Stimulated activated CD8-positive, alpha-beta memory T cell treated with anti-CD3 and anti-CD28 coated beads, Interleukin-7, amount 100 ng/mL, for 4 hours (primary cell): ENCODE data around the gene GSTM2.

Experiments
- DNase-seq, 2 donors: peaks; one replicate each; pipeline ENCODE4 v3.0.0-alpha.2; 2020; ENCODE audit warnings: low read depth in 2 of 2

Gene GSTM2

GRCh38 chr1:109714661-109715372 is 47.0 kb downstream of the GSTM2 start:
- DNase-seq = no peak

GRCh38 chr1:109716121-109716520 is 48.3 kb downstream of the GSTM2 start:
- no peak for DNase-seq

- DNase-seq = no peak
Measured at GRCh38 chr1:109716570-109717090, 48.8 kb downstream of the GSTM2 start.

- no peak for DNase-seq
Measured at GRCh38 chr1:109717729-109718128, 49.9 kb downstream of the GSTM2 start.

- DNase-seq = no peak
Measured at GRCh38 chr1:109718495-109718894, 50.6 kb downstream of the GSTM2 start.

GRCh38 chr1:109719337-109719837 is 51.5 kb downstream of the GSTM2 start:
- no peak for DNase-seq

- no peak for DNase-seq
Measured at GRCh38 chr1:109721042-109721441, 53.2 kb downstream of the GSTM2 start.

- DNase-seq = no peak
Measured at GRCh38 chr1:109721971-109722370, 54.1 kb downstream of the GSTM2 start.

- DNase-seq = no peak
Measured at GRCh38 chr1:109722908-109723691, 55.2 kb downstream of the GSTM2 start.
